Pulmonary artery endothelial cell (primary cell): ENCODE data around the gene RAB22A. TPM values are rescaled to one million over a fixed set of nuclear protein-coding genes. Genes with fewer than 3 reads are reported as not detected.
"Not testable (repeated sequence)": the region's sequence is repeated elsewhere in the genome, so short reads cannot be mapped to it uniquely, and the experiment has no call there.

Experiments used
- DNase-seq: peaks from one replicate; pipeline ENCODE4 v3.0.0-alpha.2; 2011; ENCODE audit warnings: low read depth, low spot score
- total RNA-seq: library from RNA; depleted of rRNA; stranded (reverse); fragments of >200 nt; gene quantifications from 2 replicates; pipeline ENCODE4 v1.2.3, GENCODE V29; 2014

RAB22A gene
- total RNA-seq, 1 donor from 2014 or later = 13.2 TPM

- DNase-seq = no peak
Measured at GRCh38 chr20:58407966-58408557, 98.5 kb downstream of the RAB22A start.

DNA sequence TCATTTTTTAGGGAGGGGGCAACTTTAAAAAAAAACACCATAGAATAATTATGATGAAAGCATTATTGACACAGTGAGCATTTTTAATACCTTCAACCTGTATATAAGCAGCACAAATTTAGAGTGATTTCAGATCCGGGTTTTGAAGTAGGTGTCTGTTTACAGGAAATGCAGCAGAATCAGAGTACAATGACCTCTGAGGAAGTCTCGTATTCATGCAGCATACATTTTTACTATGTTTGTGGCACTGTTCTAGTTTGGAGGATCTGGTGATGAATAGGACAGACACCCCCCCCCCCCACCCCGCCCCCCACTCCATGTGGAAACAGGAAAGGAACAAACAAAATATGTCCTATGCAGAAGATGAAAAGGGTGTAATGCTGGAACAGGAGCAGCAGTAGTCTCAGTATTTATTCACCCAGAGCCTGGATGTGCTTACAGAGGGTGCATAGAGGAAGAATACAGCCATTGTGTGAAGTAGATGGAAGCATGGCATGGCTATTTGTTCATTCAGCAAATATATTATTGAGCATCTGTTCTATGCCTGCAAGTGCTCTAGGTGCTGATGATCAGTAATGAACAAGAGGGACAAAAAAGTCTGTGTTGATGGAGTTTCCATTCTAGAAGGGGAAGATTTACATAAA, 99.2 kb downstream of the RAB22A start:
- no peak for DNase-seq

DNA sequence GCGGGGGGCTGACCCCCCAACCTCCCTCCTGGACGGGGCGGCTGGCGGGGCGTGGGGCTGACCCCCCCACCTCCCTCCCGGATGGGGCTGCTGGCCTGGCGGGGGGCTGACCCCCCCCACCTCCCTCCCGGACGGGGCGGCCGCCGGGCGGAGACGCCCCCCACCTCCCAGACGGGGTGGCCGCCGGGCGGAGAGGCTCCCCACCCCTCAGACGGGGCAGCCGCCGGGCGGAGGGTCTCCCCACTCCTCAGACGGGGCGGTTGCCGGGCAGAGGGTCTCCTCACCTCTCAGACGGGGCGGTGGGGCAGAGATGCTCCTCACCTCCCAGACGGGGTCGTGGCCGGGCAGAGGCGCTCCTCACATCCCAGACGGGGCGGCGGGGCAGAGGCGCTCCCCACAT, 104.7 kb downstream of the RAB22A start:
- DNase-seq = not testable (repeated sequence)

DNA sequence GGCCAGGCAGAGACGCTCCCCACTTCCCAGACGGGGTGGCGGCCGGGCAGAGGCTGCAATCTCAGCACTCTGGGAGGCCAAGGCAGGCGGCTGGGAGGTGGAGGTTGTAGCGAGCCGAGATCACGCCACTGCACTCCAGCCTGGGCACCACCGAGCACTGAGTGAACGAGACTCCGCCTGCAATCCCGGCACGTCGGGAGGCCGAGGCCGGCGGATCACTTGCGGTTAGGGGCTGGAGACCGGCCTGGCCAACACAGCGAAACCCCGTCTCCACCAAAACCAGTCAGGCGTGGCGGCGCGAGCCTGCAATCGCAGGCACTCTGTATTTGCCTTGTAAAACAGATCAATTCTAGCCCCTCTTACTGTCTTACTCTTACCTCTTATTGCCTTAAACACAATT, 105.3 kb downstream of the RAB22A start:
- DNase-seq = not testable (repeated sequence)

GRCh38 chr20:58416057-58416456, 106.5 kb downstream of the RAB22A start:
- no peak for DNase-seq

DNA sequence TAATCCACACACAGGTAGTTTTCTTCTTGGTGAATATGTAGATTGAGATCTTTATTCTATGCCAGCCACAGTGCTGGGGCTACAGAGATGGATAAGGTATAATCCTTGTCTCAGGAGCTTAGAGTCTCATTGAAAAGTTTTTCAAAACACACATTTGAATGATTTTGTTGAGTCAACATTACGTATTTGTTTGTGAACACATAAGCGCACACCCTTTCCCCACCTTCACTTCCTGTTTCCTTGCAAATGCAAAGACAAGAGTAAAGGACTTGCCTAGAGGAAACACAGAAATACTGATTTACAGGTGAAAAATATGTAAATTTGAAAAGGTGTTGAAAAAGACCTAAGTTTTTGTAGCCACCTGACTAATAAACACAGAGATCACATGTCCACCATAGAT, 107.3 kb downstream of the RAB22A start:
- no peak for DNase-seq

Other genes starting within 250 kb of the RAB22A start
- 0.07 TPM in 1 of 2 replicates, not detected in the other for gene ANKRD60, start 81.1 kb upstream of the RAB22A start, total RNA-seq
- 12.3 and 13.5 TPM in 2 replicates for gene VAPB, start 79.5 kb downstream of the RAB22A start, total RNA-seq
- 0.26 and 3.1 TPM in 2 replicates for gene APCDD1L, start 205.7 kb downstream of the RAB22A start, total RNA-seq